ENCODE measurements around the gene NALCN.

NALCN gene

DNA sequence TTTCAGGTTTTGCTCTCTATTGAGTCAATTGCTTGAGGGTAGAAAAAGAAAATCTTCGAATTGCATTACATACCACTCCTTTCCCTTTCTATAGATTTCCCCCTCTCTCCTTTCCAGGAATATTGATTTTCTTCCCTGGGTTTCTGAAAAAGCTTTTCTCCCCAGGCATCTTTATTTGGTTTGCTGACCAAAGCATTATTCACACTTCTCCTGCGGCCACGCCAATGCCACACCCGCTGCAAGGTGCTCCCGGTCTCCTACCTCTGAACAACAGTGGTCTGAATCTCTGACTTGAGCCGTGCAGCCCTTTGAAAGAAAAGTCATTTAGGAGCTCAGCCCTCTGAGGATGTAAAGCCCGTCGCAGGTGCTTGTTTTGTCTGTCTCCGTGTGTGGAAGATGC is 390.8 kb downstream of the NALCN start:
- H3K9me3 Mint-ChIP-seq = no peaks in the 10 kb centered on the region
- H3K27ac Mint-ChIP-seq = no peak overlapping the region
- H3K4me1 Mint-ChIP-seq (ENCODE audit: low read depth) = no peaks in the 10 kb centered on the region
- DNase-seq = no peak
- H3K27me3 Mint-ChIP-seq = peaks cover 9% of the 10 kb centered on the region
- no peak overlapping the region for H3K4me3 Mint-ChIP-seq
- H3K36me3 Mint-ChIP-seq (ENCODE audit: low read depth) = no peaks in the 10 kb centered on the region

DNA sequence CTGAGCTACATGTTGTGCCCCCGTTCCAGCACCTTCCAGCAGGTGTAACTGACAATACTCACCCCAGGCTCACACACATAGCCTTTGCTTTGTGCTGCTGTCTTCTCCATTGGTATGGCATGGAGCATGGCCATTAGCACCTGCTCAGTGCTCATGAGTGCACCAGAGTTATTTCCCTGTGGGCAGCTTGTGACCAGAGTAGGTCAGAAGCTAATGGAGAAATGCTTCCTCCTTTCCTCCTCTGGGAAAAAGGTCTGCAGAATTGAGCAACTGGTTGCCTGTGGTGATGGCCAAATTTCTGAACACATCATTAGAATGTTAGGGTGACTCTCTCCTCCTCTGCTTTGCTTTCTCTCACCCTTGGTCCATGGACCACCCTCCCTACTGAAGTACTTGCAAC is 397.2 kb downstream of the NALCN start:
- no peak for DNase-seq
- peaks cover 33% of the 10 kb centered on the region for H3K27me3 Mint-ChIP-seq
- H3K27ac Mint-ChIP-seq = no peak overlapping the region
- H3K4me1 Mint-ChIP-seq (ENCODE audit: low read depth) = no peaks in the 10 kb centered on the region
- no peaks in the 10 kb centered on the region for H3K9me3 Mint-ChIP-seq
- H3K36me3 Mint-ChIP-seq (ENCODE audit: low read depth) = no peaks in the 10 kb centered on the region
- H3K4me3 Mint-ChIP-seq = no peak overlapping the region

- H3K9me3 Mint-ChIP-seq = no peaks in the 10 kb centered on the region
- no peaks in the 10 kb centered on the region for H3K36me3 Mint-ChIP-seq (ENCODE audit: low read depth)
- no peak overlapping the region for H3K27ac Mint-ChIP-seq
- no peak for DNase-seq
- H3K27me3 Mint-ChIP-seq = peaks cover 35% of the 10 kb centered on the region
- H3K4me3 Mint-ChIP-seq = no peak overlapping the region
- H3K4me1 Mint-ChIP-seq (ENCODE audit: low read depth) = no peaks in the 10 kb centered on the region
Measured at GRCh38 chr13:101018720-101019119, 397.6 kb downstream of the NALCN start.

DNA sequence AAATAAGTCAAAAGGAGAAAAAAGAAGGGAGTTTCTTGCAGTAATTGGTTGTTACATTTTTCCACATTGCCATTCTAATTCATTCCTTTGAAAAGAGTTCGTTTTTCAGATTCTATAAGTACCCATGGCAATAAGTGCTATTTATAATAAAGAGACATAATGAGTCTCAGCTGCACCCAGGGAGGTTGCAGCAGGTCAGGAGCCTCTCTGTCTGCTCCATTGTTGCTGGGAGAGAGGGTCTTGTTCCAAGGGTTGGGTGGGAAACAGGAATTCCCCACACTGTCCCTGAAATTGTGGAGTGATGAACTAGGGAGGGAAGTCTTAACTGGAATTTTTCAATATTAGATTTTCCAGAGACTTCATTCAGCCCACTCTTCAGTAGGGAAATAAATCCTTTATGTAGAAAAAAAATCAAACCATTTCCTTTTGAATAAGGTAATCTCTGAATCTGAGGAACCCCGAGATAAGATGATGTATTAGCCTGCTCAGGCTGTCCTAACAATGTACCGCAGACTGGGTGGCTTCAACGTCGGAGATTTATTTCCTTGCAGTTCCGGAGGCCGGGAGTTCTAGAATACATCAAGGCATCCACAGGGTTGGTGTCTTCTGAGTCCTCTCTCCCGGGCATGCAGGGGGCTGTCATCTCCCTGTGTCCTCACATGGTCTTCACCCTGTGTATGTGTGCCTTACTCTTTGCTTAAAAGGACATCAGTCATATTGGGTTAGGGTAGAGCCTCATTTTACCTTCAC is 399.0 kb downstream of the NALCN start:
- no peak for DNase-seq
- no peaks in the 10 kb centered on the region for H3K36me3 Mint-ChIP-seq (ENCODE audit: low read depth)
- H3K4me3 Mint-ChIP-seq = no peak overlapping the region
- H3K27me3 Mint-ChIP-seq = peaks cover 45% of the 10 kb centered on the region
- no peaks in the 10 kb centered on the region for H3K4me1 Mint-ChIP-seq (ENCODE audit: low read depth)
- H3K27ac Mint-ChIP-seq = no peak overlapping the region
- H3K9me3 Mint-ChIP-seq = no peaks in the 10 kb centered on the region

GRCh38 chr13:101016475-101016874 is 399.8 kb downstream of the NALCN start:
- Mint-ChIP-seq H3K27me3 (peaks cover 48% of the 10 kb centered on the region), H3K36me3 (ENCODE audit: low read depth) (no peaks in the 10 kb centered on the region), H3K4me3 (no peak overlapping the region), H3K9me3 (no peaks in the 10 kb centered on the region), H3K4me1 (ENCODE audit: low read depth) (no peaks in the 10 kb centered on the region), H3K27ac (no peak overlapping the region)
- DNase-seq = no peak

GRCh38 chr13:101013245-101013644 is 403.1 kb downstream of the NALCN start:
- Mint-ChIP-seq H3K4me3 (no peak overlapping the region), H3K36me3 (ENCODE audit: low read depth) (no peaks in the 10 kb centered on the region), H3K27ac (no peak overlapping the region), H3K9me3 (no peaks in the 10 kb centered on the region), H3K4me1 (ENCODE audit: low read depth) (no peaks in the 10 kb centered on the region), H3K27me3 (peaks cover 42% of the 10 kb centered on the region)
- DNase-seq = no peak

DNA sequence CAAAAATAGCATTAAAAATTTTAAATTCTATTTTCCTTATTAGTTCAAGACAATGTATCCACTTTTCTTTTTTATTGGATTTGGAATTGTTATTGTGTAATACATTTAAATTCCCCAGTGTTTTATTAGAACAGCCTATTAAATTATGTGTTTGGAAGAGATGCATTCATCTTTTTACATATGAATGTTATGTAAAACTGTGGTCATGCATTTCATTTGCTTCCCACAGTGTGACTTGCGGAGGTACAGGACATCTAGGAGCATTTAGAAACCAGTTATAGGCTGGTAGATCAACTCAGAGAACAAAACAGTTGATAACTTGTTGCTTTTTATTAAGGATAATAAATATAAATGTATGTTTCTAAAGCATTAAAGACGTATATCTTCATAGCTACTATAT is 406.2 kb downstream of the NALCN start:
- no peak overlapping the region for H3K27ac Mint-ChIP-seq
- H3K4me3 Mint-ChIP-seq = no peak overlapping the region
- H3K36me3 Mint-ChIP-seq (ENCODE audit: low read depth) = no peaks in the 10 kb centered on the region
- H3K9me3 Mint-ChIP-seq = no peaks in the 10 kb centered on the region
- no peaks in the 10 kb centered on the region for H3K4me1 Mint-ChIP-seq (ENCODE audit: low read depth)
- no peak for DNase-seq
- H3K27me3 Mint-ChIP-seq = peaks cover 26% of the 10 kb centered on the region

GRCh38 chr13:101007245-101007644 is 409.1 kb downstream of the NALCN start:
- DNase-seq = no peak
- Mint-ChIP-seq H3K27ac (no peak overlapping the region), H3K9me3 (no peaks in the 10 kb centered on the region), H3K4me3 (no peak overlapping the region), H3K36me3 (ENCODE audit: low read depth) (no peaks in the 10 kb centered on the region), H3K27me3 (peaks cover 12% of the 10 kb centered on the region), H3K4me1 (ENCODE audit: low read depth) (no peaks in the 10 kb centered on the region)
